OCI-LY3 (cell line): ENCODE results near the gene ENGASE.

ENCODE experiments used
- CTCF ChIP-seq: fragments of 200-600, 300-600 bp; sonication (generic); IDR thresholded peaks from 2 replicates; pipeline ENCODE4 v1.5.1; 2014; ENCODE audit warnings: antibody characterized with exemption, low read length, low read depth
- EZH2phosphoT487 ChIP-seq: fragments of 200-600 bp; shearing (Covaris generic); IDR thresholded peaks from 2 replicates; pipeline ENCODE4 v1.6.1; 2018; ENCODE audit warnings: antibody characterized with exemption, mixed run types, low read depth

- no peak for TF ChIP-seq CTCF
- no peak for TF ChIP-seq EZH2phosphoT487
Measured at GRCh38 chr17:79108870-79109269, 34.2 kb downstream of the ENGASE start.
